HG03565 (cell line): ENCODE data around the gene KRTAP10-5.
"Not testable (repeated sequence)": the region's sequence is repeated elsewhere in the genome, so short reads cannot be mapped to it uniquely, and the experiment has no call there.

Experiments
- ATAC-seq: cut with Tn5 transposase; IDR thresholded peaks from one replicate; pipeline ENCODE4 v1.9.1; 2021; ENCODE audit warnings: mild to moderate bottlenecking, moderate library complexity; ENCODE audit not compliant: unreplicated experiment

The KRTAP10-5 gene, protein sequence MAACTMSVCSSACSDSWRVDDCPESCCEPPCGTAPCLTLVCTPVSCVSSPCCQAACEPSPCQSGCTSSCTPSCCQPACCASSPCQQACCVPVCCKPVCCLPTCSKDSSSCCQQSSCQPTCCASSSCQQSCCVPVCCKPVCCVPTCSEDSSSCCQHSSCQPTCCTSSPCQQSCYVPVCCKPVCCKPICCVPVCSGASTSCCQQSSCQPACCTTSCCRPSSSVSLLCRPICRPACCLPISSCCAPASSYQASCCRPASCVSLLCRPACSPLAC

DNA sequence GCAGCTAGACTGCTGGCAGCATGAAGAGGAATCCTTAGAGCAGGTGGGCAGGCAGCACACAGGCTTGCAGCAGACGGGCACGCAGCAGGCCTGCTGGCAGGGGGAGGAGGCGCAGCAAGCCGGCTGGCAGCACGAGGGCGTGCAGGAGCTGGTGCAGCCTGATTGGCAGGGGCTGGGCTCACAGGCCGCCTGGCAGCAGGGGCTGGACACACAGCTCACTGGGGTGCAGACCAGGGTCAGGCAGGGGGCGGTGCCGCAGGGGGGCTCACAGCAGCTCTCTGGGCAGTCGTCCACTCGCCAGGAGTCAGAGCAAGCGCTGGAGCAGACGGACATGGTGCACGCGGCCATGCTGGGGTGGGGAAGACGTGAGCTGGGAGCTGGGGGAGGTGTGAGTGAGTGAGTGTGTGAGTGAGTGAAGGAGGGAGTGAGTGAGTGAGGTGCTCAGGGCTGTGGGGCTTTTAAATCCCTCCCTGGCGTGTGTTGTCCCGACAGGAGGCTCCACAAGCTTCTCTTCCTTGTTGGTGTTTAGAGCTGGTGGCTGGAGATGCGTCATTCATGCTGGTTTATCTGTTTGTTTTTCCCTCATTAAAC lies at the start of gene KRTAP10-5:
KRTAP10-5 (minus strand) TSS at position 374 of the 591 bp plus-strand sequence; CDS start at position 348, 26 bp downstream.
- not testable (repeated sequence) for ATAC-seq

DNA sequence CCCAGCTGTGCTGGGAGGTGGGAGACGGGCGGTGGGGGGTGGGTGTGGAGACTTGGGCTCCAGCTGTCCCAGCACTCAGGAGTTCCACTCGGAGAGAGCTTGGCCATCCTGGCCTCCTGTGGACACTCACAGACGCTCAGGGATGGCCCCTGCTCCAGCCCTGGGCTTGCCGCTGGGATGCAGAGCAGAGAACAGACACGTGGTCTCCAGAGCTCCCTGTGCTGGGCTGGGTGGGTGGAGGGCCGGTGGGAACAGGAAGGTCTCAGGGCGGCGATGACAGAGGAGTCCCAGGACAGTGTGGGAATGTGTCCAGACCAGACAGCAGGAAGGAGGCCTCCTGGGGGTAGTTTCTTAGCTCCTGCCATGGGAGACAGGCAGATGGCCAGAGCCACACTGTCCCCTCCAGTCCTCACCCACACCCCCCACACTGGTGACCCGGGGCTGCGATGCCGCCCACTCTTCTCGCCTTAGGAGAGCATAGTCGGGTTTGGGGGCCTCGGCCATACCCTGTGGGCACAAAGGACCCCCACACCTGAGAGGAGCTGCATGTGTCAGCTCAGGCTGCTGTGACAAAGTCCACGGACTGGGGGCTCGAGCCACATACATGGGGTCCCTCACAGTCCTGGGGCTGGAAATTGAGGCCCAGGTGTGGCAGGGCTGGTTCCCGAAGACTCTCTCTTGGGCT lies 48.4 kb upstream of the KRTAP10-5 start:
- ATAC-seq: no peak

DNA sequence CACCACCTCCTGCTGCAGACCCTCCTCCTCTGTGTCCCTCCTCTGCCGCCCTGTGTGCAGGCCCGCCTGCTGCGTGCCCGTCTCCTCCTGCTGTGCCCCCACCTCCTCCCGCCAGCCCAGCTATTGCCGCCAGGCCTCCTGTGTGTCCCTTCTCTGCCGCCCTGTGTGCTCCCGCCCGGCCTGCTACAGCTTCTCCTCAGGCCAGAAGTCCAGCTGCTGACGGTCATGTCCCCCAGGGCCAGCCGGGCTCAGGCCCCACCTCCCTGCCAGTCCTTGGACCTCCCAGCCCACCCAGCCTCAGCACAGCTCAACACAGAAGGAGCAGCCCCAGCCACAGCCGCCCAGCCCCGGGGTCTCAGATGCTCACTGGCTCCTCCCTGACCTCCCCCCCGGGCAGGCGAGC lies 47.4 kb upstream of the KRTAP10-5 start:
- ATAC-seq: not testable (repeated sequence)

DNA sequence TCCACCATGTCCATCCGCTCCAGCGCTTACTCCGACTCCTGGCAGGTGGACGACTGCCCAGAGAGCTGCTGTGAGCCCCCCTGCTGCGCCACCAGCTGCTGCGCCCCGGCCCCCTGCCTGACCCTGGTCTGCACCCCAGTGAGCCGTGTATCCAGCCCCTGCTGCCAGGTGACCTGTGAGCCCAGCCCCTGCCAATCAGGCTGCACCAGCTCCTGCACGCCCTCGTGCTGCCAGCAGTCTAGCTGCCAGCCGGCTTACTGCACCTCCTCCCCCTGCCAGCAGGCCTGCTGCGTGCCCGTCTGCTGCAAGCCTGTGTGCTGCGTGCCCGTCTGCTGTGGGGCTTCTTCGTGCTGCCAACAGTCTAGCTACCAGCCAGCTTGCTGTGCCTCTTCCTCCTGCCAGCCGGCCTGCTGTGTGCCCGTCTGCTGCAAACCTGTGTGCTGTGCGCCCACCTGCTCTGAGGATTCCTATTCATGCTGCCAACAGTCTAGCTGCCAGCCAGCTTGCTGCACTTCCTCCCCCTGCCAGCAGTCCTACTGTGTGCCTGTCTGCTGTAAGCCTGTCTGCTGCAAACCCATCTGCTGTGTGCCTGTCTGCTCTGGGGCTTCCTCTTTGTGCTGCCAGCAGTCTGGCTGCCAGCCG lies 46.9 kb upstream of the KRTAP10-5 start:
- not testable (repeated sequence) for ATAC-seq

DNA sequence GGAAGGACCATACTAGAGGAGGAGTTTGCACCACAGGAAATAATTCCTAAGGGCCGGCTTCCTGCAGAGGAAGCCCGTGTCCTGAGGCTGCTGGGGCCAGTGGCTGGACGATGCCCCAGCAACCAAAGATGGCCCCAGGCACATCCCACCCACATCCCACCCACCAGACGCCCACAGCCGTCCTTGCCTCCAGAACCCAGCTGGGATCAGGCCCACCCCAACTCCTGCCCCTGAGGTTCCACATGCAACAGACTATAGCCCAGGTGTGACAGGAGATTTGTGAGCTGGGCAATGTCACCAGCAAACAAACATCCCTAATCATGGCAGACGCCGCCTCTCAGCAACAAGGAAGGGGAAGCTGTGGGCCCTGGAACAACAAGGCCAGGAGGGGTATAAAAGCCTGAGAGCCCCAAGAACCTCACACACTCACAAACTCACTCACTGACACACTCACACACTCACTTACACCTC lies 46.3 kb upstream of the KRTAP10-5 start, which contains the start of gene KRTAP10-9:
KRTAP10-9 (plus strand) TSS at position 421 of the 471 bp plus-strand sequence. CDS start 79 bp downstream, outside the sequence.
- no peak for ATAC-seq

DNA sequence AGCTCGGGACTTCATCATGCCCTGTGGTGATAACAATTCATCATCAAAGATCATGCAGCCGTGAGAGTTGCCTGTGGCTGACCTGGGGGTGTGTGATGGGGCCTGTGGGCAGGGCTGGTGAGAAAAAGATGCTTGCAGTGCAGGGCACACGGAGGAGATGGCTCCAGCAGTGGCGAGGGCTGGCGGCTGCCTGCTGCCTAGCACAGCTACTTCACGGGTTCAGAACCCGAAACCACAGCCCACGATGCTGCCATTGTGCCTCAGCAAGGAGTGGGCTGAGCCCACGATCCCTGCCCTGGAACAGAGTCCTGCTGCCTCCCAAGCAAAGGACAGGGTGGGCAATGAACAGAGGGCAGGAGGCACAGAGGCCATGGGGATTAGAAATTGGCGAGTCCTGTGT lies 45.9 kb upstream of the KRTAP10-5 start:
- ATAC-seq: no peak

DNA sequence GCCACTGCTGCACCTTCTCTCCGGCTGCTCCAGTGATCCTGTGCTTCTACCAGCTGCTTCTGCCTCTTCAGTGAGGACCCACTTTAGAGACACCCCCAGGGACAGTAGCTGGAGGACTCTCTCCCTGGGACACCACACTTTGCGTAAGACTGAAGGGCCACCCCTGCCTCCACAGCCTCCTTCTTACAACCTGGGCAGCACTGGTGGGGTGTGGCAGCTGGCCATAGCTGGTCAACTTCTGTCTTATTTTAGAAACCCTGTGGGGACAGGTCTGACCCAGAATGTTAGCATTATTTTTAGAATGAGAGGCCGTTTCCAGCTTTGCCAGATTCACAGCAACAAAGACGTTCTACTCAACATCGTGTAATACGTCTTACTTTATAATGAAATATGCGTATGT lies 45.4 kb upstream of the KRTAP10-5 start:
- no peak for ATAC-seq

DNA sequence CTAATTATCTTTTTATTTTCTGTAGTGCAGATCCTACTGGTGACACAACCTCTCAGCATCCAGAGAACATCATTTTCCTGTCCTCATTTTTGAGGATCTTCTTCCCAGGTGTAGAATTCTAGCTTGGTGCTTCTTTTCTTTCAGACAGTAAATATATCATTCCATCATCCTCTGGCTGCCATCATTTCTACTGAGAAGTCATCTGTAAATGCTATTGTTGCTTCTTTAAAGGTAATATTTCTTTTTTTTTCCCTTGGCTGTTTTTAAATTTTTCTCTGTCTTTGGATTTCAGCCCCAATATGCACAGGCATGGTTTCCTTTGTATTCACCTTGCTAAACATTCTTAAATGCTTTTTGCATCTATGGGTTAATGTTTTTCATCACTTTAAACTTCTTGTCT lies 43.2 kb upstream of the KRTAP10-5 start:
- ATAC-seq: no peak

DNA sequence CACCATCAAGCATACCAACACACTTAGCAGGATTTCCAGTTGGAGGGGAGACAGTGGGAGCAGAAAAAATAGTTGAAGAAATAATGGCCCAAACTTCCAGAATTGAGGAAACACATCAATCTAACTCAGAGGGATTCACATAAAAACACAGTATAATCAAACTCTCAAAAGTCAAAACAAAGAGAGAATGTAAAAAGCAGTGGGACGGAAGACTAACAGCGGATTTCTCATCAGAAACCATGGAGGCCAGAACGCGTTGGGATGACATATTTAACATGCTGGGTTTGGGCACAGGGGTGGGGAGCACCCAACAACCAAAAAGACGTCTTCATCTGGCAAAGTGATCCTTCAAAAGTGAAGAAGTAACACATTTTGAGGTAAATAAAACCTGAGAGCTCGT lies 39.5 kb upstream of the KRTAP10-5 start:
- no peak for ATAC-seq

DNA sequence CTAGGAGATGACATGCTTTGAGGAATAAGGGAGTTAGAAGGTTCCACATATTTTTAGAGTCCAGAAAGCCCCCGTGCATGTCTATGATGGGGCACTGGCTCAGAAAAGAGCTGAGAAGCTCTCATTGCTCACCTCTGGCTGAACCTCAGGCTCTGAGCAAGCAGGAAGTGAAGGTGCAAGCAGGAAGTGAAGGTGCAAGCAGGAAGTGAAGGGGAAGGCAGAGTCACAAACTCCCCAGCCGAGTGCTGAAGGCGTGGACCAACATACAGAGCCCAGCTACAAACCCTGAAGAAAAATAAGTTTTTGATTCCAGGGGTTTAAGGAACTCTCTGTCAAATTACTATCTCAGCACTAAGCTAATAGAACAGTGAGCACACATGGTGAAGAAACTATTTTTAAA lies 38.5 kb upstream of the KRTAP10-5 start:
- ATAC-seq: no peak

DNA sequence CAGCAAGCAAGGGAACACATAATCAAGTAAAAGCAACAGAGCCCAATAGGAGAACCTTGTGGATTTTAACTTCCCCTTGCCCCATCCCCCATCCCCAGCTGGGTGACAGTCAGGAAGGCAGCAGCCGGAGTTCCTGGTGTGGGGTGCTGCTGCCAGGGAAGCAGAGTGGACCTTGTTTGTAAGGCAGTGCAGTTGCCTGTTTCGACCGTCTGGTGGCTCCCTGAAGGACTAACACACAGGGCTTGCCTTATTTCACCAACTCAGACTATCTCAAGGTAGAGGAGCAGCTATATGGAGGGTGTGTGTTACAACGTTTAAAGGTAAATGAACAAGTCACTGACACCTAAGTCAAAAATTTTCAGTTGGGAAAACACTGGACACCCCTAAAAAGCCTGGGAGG lies 38.1 kb upstream of the KRTAP10-5 start:
- ATAC-seq: no peak

DNA sequence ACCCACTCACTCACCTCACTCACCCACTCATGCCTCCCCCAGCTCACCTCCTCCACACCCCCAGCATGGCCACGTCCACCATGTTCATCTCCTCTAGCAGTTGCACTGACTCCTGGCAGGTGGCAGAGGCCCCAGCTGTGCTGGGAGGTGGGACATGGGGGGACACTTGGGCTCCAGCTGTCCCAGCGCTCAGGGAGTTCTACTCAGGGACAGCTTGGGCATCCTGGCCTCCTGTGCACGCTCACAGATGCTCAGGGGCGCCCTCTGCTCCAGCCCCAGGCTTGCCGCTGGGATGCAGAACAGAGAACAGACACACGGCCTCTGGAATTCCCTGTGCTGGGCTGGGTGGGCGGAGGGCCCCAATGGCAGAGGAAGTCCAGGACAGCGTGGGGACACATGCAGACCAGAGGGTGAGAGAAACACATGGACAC lies 36.7 kb upstream of the KRTAP10-5 start:
- ATAC-seq: no peak

DNA sequence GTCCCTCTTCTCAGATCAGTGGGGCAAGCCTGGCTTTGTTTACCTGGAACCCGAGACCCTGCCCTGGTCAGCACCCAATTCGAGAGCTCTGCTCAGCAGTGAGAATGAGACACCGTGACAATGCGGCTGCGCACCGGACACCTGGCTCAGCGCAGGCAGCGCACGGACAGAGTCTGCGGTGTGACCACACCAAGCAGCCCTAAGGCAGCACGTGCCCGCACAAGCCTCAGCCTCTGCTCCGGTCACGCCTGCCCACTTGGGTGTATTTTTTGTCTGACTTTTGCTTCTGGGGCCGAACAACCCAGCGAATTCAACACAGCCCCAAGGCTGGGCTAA lies 36.2 kb upstream of the KRTAP10-5 start:
- ATAC-seq: no peak

DNA sequence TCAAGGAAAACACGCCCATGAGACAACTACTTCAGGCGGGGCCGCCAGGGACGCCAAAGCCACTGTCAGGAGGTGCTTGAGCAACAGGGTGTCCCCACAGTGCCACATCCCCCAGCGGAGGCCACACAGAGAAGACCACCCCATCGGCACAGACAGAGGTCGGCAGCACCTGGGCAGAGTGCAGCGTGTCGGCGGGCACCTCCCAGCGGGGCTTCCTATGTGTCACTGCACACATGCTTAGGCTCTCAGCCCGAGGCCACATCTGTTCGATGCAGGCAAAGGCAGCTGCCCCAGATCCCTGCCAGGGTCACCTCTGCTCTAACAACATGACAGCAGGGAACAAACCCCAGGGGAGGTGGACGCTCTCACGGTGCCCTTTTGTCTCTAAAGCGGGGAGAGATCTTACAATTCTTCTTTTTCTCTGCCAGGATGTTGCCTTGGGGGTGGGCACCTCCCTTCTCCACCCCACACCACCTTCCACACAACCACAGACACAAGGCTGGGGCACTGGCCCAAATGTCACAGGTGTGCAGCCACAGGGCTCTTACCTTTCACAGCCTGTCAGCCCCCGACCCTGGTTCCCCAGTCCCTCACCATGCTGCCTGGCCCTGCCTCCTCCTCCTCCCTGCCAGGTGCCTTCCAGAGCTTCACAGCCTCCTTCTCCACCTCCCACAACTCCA lies 35.6 kb upstream of the KRTAP10-5 start:
- no peak for ATAC-seq

DNA sequence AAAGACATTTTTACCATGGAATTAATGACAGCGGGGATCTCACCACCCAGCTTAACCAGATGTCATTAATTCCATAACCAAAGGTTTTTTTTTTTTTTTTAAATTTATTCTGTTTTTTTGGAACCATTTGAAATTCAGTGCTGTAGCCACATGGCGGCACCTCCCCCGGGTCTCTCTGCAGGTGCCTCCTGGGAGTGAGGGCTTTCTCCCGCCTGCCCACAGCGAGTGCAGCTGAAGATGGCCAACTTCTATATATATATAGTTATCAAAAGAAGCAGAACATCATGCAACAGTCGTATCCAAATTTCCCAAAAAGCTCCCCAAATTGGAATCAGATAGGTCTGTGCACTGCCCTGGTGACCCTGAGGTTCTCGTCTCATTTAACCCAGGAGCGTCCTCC lies 35.1 kb upstream of the KRTAP10-5 start:
- no peak for ATAC-seq

DNA sequence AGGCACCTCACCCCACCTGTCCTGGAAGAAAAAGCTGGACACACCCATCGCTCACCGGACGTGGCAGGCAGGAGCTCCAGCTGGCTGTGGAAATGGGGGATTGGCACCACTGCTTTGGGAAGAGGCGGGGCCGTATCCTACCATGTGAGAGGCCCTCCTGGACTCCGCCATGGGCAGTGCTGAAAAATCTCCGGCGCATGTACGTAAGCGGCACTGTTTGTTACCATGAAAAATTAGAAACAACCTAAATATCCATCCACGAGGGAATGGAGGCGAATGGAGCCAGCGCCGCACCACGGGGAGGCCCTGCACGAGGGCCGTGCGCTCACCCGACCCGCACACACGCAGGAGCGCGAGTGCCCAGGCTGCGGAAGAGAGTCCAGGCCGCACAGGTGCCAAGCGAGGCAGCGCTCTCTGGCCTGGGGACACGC lies 34.6 kb upstream of the KRTAP10-5 start:
- ATAC-seq: no peak

DNA sequence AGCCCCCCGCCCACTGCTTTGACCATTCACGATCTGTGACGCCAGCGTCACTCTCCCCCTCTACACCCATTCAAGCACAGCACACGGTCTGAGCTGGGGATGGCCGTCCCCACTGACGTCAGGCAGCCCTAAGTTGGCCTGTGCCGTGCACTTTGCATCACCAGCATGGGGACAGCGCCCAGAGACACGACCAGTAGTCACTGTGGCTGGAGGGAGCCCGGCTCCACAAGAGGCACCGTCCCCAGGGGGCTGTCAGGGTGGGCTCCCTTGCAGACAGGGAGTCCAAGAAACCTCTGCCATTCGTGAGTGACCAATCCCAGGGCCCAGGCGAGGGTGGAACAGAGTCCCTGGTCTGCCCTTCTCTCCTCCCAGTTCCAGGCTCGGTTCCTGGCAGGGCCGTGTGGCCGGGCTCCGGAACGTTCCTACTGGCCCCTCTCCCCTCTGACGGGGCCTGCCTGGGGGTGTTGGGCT lies 33.8 kb upstream of the KRTAP10-5 start:
- ATAC-seq: no peak

DNA sequence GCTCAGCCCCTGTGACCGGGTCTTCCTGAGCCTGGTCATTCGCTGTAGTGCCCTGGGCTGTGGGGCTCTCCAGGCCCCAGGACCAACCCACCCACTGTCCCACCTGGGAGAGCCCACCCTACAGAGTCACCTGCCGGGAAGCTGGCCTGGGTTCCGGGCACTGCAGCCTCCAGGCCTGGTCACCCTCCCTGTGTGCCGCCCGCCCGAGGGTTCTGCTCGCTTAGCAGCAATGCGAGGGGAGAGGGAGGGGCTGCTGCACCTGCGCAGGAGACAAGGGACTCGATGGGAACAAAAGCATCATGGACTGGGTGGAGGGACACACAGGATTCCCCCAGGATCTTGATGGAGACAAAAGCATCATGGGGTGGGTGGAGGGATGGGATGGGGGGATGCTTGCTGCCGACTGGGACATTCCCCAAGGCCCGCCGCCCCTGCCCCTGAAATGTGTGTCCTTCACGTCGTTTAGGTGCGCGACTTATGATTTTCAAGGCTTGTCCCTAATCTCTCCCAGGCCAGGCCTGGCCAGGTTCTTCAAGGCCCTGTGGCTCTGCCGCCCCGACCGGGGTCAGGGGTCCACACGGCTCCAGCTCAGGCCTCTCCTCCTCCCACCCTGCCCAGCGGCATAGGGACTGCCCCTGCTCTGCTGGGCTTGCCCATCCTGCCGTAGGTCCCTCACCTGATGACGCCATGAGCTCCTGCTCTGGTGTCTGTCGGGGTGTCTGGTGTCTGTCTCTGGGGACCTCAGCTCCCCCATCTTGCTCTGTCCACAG lies 33.2 kb upstream of the KRTAP10-5 start:
- ATAC-seq: no peak

DNA sequence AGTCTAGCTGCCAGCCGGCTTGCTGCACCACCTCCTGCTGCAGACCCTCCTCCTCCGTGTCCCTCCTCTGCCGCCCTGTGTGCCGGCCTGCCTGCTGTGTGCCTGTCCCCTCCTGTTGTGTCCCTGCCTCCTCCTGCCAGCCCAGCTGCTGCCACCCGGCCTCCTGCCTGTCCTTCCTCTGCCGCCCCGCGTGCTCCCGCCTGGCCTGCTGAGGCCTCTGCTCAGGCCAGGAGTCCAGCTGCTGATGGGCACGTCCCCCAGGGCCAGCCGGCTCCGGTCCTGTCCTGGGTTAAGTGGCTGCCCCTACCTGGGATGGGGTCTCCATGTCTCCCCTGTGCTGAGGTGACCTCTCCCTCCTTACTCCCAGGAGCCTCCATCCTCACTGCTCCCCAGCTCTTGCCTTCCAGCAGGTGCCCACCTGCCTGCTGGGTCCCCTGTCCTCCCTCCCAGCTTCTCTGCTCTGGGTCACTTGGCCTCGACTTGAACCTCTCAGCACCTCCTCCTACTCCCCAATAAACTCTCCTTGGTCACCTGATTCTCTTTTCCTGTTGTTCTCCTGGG lies 32.3 kb upstream of the KRTAP10-5 start:
- no peak for ATAC-seq

DNA sequence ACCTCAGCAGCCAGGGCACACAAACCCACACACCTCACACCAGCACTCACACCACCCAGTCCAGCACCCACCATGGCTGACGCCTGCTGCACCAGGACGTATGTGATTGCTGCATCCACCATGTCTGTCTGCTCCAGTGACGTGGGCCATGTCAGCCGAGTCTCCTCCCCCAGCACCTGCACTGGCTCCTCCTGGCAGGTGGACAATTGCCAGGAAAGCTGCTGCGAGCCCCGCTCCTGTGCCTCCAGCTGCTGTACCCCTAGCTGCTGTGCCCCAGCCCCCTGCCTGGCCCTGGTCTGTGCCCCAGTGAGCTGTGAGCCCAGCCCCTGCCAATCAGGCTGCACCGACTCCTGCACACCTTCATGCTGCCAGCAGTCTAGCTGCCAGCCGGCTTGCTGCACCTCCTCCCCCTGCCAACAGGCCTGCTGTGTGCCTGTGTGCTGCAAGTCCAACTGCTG lies 31.7 kb upstream of the KRTAP10-5 start, which contains the start of gene KRTAP10-8:
KRTAP10-8 (plus strand) TSS at position 51 of the 458 bp plus-strand sequence; CDS start at position 73, 22 bp downstream.
- ATAC-seq: no peak
